SIG-M5 treated with dmso at 0.1 percent for 504 hours (cell line): ENCODE measurements around the gene FTO.

Experiments used
- DNase-seq: peaks from one replicate; lab custom pipeline; 2025; ENCODE audit not compliant: unreplicated experiment; lab: John Stamatoyannopoulos, UW

FTO gene

DNA sequence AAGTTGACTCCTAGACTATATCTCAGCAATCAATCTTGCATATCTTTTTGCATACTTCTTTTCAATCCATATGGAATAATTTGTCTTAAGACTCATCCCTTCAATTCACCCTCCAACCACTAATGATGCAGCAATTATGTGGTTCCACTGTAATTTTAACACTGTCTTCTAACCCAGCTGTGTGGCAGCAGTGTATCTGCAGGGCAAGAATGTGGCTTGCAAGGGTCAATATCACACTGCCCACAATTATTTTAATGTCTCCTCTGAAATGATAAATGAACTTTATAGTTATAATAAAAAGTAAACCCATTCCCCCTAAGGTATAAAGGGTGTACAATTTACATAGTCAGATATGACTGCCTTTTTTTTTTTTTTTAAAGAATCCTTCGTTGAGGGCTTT lies 48.6 kb downstream of the FTO start:
- DNase-seq = no peak

DNA sequence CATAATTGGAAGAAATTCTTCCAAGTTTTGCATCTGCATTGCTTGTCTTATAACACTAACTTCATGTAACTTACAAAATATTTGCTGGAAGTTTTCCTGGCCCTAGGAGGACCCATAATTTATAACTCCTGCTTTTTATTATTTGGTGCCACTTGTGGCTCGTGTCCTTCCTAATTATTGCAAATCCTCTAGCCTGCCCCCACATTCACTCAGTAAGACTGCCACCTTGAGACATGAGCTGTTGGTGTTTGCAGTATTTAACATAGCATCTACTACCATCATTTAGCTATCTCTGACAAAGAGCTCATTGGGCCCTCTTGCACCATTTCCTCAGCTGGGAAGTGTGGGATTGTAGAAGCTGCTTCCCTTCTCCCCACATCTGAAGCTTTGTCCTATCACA lies 49.5 kb downstream of the FTO start:
- no peak for DNase-seq

GRCh38 chr16:53755026-53755910 lies 51.3 kb downstream of the FTO start:
- DNase-seq = no peak

GRCh38 chr16:53756275-53756996 lies 52.5 kb downstream of the FTO start:
- DNase-seq = no peak

DNA sequence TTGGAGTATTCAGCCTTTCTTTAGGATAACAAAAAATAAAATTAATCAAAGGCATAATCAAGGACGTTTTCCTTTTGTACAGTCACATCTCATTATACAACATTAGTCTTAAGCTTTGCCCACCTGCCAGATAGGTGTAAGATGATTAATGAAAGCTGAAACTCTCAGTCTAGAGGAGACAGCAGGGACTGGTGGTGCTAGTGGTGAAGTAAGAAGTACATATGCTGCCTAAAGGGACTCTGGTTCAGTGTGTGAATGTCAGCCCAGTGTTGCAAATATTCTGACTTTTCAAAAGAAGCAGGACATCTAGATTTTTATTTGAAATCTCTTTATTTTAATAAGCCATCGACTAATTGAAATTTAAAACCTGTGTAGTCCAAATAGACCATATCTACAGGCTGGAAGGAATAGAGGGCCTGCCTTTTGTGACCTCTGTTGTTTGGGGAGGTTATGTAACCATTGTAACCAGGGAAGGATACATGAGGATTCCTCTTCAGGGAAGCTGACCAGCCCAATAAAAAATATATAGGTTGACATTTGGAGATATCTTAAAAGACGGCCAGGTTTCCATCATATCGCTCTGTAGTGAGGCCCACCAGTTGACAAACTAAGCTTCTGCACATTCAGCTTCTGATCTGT lies 54.1 kb downstream of the FTO start:
- no peak for DNase-seq

- peak; percentile 24 for DNase-seq
These were observed 58.2 kb downstream of the FTO start for GRCh38 chr16:53761962-53762703.

DNA sequence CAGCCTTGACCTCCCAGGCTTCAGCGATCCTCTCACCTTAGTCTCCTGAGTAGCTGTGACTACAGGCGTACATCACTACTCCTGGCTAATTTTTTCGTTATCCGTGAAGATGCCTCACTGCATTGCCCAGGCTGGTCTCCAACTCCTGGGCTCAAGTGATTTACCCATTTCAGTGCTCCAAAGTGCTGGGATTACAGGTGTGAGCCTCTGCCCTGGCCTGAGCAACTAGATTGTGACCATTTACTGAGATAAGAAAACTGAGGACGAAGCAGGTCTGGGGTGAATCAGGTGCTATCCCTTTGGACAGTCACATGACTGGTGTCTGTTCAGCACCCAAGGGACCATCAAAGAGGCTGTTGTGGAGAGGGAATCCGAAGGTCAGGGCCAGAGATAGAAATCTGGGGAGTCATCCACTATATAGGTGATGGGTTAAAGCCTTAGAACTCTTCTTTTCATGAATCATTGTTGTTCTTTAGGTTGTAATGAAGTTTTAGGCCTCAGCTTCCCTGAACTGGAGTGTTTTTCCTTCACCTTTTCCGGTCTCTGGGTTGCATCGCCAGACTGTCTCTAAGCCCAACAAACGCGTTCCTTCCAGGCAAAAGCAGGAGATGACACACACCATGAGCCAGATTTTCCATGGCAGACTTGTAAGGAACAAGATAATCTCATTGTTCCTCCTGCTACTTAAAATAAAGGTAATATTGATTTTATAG lies 62.5 kb downstream of the FTO start:
- DNase-seq = no peak

DNA sequence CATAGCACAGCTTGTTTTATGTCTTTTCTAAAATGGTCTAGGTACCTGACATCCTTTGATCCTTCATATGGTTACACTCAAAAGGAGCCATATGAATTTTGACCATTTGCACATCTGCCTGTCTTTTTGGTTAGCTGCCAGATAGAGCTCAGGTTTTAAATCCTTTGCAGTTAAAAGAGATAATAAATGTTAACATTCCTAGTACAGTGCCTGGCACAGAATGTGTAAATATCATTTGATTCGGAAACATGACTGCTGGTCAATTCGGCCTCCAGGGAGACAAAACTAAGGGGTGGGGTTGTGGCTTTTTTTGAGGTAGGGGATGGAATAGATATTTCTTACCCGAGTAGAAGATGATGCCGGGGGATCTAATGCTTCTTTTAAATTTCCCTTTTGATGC lies 64.2 kb downstream of the FTO start:
- DNase-seq = no peak

DNA sequence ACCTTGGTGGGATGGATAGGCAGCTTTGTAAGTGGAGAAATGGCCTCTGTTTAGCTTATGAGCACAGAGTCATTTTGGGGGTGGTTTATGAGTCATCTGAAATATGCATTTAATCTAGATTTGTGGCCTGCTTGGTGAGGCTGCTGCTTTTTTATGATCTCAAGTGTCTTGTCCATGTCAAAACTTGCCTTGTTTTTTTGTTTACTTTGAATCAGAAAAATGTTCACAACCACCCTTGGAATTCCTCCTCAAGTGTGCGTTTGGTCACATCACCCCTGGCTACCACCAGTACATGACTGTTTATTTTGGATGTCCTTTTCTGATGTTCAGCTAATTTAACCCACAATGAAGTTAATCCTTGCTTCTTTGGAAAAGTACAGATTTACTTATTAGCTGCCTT lies 64.6 kb downstream of the FTO start:
- DNase-seq = no peak

DNA sequence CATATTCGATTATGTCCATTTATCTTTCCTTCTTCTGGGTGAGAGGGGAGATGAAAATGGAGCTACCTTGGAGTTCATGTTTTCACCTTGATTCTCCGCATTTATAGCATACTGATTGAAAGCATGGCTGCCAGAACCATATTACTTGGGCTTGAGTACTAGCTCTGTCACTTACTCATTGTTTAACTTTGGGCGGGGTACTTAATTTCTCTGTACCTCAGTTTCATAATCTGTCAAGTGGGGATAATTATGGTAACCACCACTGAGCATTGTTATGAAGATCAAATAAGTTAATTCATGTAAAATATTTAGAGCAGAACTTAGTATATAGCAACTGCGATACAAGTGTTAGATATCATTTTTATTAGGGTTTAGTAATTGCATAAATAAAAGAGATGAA lies 65.2 kb downstream of the FTO start:
- DNase-seq = no peak

- DNase-seq = no peak
These were observed 65.8 kb downstream of the FTO start for GRCh38 chr16:53769787-53770186.

GRCh38 chr16:53770641-53771040 lies 66.7 kb downstream of the FTO start:
- DNase-seq = no peak

DNA sequence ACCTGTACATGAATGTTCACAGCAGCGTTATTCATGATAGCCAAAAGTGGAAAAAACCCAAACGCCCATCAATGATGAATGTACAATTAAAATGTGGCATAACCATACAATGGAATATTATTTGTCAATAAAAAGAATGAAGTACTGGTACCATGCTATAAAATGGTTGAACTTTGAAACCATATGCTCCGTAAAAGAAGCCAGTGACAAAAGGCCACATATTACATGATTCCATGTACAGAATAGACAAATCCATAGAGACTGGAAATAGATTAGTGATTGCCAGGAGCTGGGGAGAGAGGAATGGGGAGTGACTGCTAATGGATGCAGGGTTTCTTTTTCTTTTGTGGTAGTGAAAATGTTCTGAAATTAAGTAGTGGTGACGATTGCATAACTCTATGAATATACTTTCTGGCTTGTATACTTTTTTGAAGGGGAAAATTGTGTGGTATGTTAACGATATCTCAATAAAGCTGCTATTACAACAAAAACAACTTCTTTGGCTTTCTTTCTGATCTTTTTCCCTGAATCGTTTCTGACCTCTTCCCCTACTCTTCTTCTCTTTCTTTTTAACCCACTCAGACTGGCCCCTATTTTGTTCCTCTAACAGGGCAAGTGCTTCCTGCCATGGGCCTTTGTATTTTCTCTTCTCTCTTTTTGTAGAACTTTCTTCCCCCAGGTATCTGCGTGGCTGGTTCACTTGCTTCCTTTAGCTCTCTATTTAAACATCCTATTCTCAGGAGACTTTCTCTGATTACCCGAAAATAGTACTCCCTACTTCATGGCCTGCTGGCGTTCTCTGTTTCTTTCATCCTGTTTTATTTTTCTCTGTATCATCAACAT lies 67.9 kb downstream of the FTO start:
- no peak for DNase-seq

DNA sequence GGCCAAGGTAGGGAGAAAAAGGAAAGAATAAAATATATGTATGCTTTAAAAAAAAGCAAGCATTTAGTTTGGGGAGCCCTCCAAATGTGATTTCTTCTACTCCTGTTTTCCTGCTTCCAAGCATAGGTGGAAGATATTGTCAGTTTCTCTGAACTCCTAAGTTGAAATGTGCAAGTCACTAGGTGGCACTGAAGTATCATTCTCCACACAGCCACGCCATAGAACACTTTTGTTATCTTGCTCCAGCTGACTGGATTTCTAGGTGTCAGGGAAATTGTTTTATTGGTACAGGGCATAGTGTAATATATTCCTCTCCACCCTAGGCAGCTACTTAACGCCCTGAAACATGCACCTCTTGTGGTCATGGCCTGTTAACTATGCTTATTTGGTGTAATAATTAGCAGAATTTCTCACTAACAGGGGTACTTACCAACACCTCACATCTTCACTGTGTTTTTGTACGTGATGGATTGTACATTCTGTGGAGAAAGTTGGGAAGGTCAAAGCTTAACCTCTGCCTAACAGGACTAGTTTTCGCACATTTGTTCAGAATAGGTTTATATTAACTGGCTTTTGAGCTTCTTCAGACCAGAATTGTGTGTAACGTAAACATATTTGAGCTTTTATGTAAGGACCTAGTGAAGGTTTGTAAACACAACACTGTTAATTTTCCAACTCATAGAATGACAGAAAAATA lies 69.3 kb downstream of the FTO start:
- DNase-seq = peak; percentile 46

DNA sequence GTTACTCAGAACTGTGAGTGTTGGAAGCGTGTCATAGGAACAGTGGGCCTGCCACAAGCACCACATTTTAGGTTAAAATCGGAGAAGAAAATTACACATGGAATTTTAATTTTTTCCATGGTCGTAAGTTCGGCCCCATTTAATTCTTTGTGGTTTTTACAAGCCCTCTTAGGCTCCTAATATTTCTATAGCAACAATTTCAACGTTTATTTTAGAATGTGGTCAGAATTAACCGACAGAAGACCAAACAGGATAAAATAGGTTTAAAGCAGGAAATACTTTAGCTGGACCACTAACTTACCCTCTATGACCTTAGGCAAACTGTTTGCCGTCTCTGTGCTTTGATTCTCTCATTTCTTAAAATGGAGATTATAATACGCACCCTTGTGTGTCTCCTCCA lies 69.9 kb downstream of the FTO start:
- DNase-seq = no peak

- DNase-seq = no peak
These were observed 71.3 kb downstream of the FTO start for GRCh38 chr16:53775106-53775820.

- peak; percentile 93 for DNase-seq
These were observed 72.0 kb downstream of the FTO start for GRCh38 chr16:53775821-53776431.

DNA sequence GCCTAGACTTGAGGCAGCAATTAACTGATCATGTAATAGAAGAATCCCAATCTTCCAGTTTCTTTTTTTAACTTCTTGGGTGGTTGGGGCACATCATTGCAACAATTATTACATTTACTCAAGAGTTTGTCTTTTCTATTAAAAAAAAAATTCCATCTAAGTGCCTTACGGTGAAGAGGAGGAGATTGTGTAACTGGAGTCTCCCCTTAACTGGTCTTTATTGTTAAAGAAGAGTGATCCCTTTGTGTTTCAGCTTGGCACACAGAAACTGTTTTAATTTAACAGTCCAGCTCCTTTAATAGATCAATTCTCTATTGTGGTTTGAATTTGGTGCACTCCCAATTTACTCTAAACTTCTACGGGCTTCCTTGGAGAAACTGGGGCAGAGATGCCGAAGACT lies 75.2 kb downstream of the FTO start:
- no peak for DNase-seq
